Gastrocnemius medialis (tissue), 4 donors: ENCODE results near the gene RNF121. TPM values are rescaled to one million over a fixed set of nuclear protein-coding genes. Genes with fewer than 3 reads are reported as not detected.

Experiments used
- ATAC-seq, 2 donors: fragments of 150-250 bp; one replicate each; pipeline ENCODE4 v1.9.1; 2016
- DNase-seq, 2 donors: peaks; one replicate each; pipeline ENCODE4 v3.0.0-alpha.2; 2019
- H3K27ac ChIP-seq, 4 donors: fragments of 200-600 bp; sonication (generic); 1 replicate in 1 of 4; 2 replicates in 3 of 4; pipeline ENCODE4 v1.5.1; 2016 to 2018; ENCODE audit warnings: mild to moderate bottlenecking in 2 of 4, moderate library complexity in 1 of 4
- H3K27me3 ChIP-seq, 3 donors: fragments of 200-600 bp; sonication (generic) in 2 of 3; 1 replicate in 1 of 3; 2 replicates in 2 of 3; pipeline versions ENCODE4 v1.5.1 to v1.6.0; 2016 to 2019; ENCODE audit warnings: mild to moderate bottlenecking in 1 of 3, moderate library complexity in 1 of 3
- H3K36me3 ChIP-seq, 2 donors: fragments of 200-600 bp; sonication (generic) in 1 of 2; one replicate each; pipeline ENCODE4 v1.5.1; 2017 to 2018
- H3K4me1 ChIP-seq, 2 donors: fragments of 200-600 bp; sonication (generic) in 1 of 2; one replicate each; pipeline ENCODE4 v1.5.1; 2016 to 2017; ENCODE audit warnings: mild to moderate bottlenecking in 2 of 2
- H3K4me3 ChIP-seq, 4 donors: fragments of 200-600 bp; sonication (generic) in 3 of 4; 1 replicate in 1 of 4; 2 replicates in 3 of 4; pipeline ENCODE4 v1.5.1; 2016 to 2019; ENCODE audit warnings: mild to moderate bottlenecking in 2 of 4
- H3K9me3 ChIP-seq, 3 donors: fragments of 200-600 bp; sonication (generic) in 2 of 3; 1 replicate in 1 of 3; 2 replicates in 2 of 3; pipeline ENCODE4 v1.5.1; 2016 to 2019
- POLR2A ChIP-seq, 2 donors: fragments of 450-650 bp; IDR thresholded peaks; one replicate each; pipeline ENCODE4 v1.6.1; 2017; ENCODE audit warnings: antibody characterized with exemption in 2 of 2, mild to moderate bottlenecking in 2 of 2, moderate library complexity in 2 of 2
- in situ Hi-C, 4 donors: fragments of 200-750 bp; cut with MboI; loops; one replicate each; pipeline versions ENCODE4 v1.15.0 to v1.8.0; 2017; ENCODE audit warnings: low sequenced_read_pairs in 4 of 4
- intact Hi-C: fragments of 100-400 bp; cut with DNase I; formaldehyde crosslinking; loops from one replicate; pipeline ENCODE4 v1.15.1; 2023; ENCODE audit warnings: low total_unique reads
- total RNA-seq, 4 donors: library from RNA; depleted of rRNA; stranded (reverse); fragments of >200 nt; gene quantifications; one replicate each; pipeline versions ENCODE4 v1.1.0 to v1.2.3, GENCODE V29; 2016
- TF ChIP-seq, protein P1 (sequence below), 5 experiments: fragments of 450-650 bp in 3 of 5; fragments of 200-600 bp in 2 of 5; sonication (generic) in 2 of 5; IDR thresholded peaks in 4 of 5; conservative IDR thresholded peaks in 1 of 5; 1 replicate in 4 of 5; 2 replicates in 1 of 5; pipeline ENCODE4 v1.5.1; 2016 to 2019; ENCODE audit warnings: antibody characterized with exemption in 5 of 5, mild to moderate bottlenecking in 3 of 5, moderate library complexity in 3 of 5

RNF121 gene
- total RNA-seq, 4 donors from 2014 or later: 25.0 to 35.5 (median 26.7) TPM

DNA sequence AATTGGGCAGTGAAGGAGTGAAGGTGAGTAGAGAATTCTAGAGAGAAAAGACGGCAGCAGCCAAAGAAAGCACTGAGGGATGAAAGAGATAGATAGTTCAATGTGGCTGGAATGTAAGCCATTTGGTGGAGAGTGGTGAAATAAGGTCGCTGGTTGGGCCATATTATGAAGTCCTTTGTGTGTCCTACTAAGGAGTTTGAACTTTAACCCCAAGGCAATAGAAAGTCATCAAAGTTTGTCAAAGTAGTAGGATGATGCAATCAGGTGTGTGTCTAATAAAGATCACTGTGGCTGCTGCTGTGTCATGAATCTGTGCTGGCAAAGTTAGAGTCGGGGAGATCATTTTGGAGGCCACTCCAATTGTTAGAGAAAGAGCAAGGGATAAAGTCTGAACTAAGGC, 18.7 kb downstream of the RNF121 start:
- no peak overlapping the region for H3K4me3 ChIP-seq
- in situ Hi-C loops (no loop called here), intact Hi-C loops (no loop called here)
- H3K4me1 ChIP-seq: peaks cover 47 to 53% of the 10 kb centered on the region in 2 donors
- DNase-seq (no peak), ATAC-seq (peak in 1 of 2 donors; percentile 26)
- H3K27ac ChIP-seq: peak overlapping the region in 1 of 4 donors; percentile 43
- no peak for TF ChIP-seq POLR2A (IDR thresholded peaks at IDR 0.05)
- TF ChIP-seq, protein P1, sequence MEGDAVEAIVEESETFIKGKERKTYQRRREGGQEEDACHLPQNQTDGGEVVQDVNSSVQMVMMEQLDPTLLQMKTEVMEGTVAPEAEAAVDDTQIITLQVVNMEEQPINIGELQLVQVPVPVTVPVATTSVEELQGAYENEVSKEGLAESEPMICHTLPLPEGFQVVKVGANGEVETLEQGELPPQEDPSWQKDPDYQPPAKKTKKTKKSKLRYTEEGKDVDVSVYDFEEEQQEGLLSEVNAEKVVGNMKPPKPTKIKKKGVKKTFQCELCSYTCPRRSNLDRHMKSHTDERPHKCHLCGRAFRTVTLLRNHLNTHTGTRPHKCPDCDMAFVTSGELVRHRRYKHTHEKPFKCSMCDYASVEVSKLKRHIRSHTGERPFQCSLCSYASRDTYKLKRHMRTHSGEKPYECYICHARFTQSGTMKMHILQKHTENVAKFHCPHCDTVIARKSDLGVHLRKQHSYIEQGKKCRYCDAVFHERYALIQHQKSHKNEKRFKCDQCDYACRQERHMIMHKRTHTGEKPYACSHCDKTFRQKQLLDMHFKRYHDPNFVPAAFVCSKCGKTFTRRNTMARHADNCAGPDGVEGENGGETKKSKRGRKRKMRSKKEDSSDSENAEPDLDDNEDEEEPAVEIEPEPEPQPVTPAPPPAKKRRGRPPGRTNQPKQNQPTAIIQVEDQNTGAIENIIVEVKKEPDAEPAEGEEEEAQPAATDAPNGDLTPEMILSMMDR (IDR thresholded peaks at IDR 0.05 in 4 of 5, conservative IDR thresholded peaks at IDR 0.05 in 1 of 5): no peak
- no peaks in the 10 kb centered on the region for H3K9me3 ChIP-seq
- H3K36me3 ChIP-seq: no peaks in the 10 kb centered on the region
- H3K27me3 ChIP-seq: no peaks in the 10 kb centered on the region

DNA sequence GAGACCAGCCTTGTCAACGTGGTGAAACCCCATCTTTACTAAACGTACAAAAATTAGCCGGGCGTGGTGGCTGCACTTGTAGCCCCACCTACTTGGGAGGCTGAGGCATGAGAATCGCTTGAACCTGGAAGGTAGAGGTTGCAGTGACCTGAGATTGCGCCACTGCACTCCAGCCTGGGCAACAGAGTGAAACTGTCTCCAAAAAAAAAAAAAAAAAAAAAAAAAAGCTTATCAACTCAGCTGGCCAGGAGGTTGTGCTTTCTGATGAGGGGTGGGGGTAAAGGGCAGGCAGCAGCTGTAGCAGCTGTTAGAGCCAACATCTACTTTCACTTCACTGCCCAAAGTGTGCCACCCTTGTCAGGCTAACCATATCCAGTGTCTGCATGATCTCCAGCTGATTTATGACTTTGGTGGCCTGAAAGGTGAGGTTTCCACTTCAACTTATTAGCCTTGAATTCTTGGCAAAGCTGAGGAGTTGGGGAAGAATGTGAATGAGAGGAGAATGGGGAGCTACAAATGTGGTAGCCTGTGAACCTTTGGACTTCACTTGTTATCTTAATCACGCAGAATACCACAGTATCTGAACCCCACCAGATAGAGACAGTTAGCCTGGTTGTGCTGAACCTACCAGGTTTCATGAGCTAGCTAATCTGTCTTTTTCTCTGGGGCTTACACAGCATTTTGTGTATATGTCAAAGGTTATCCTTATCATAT, 19.6 kb downstream of the RNF121 start:
- in situ Hi-C loops (no loop called here), intact Hi-C loops (no loop called here)
- H3K4me3 ChIP-seq: no peak overlapping the region
- ATAC-seq (peak in 1 of 2 donors; percentile 71), DNase-seq (peak in 1 of 2 donors; percentile 25)
- peaks cover 45% of the 10 kb centered on the region in 2 donors for H3K4me1 ChIP-seq
- no peaks in the 10 kb centered on the region for H3K27me3 ChIP-seq
- no peaks in the 10 kb centered on the region for H3K36me3 ChIP-seq
- H3K27ac ChIP-seq: peak overlapping the region in 1 of 4 donors; percentile 43
- TF ChIP-seq, protein P1 (IDR thresholded peaks at IDR 0.05 in 4 of 5, conservative IDR thresholded peaks at IDR 0.05 in 1 of 5): no peak
- TF ChIP-seq POLR2A (IDR thresholded peaks at IDR 0.05): no peak
- H3K9me3 ChIP-seq: no peaks in the 10 kb centered on the region

DNA sequence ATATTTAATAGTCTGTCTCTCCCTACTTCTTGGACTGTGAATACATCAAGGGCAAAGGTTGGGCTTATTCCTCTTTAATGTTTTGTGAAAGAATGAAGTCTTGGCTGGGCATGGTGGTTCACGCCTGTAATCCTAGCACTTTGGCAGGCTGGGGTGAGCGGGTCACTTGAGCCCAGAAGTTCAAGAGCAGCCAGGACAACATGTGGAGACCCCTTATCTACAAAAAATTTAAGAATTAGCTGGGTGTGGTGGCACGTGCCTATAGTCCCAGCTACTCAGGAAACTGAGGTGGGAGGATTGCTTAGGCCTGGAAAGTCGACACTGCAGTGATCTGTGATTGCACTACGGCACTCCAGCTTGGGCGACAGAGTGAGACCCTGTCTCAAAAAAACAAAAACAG, 20.2 kb downstream of the RNF121 start:
- in situ Hi-C loops (no loop called here), intact Hi-C loops (no loop called here)
- no peaks in the 10 kb centered on the region for H3K27me3 ChIP-seq
- no peak overlapping the region for H3K4me3 ChIP-seq
- H3K36me3 ChIP-seq: no peaks in the 10 kb centered on the region
- TF ChIP-seq, protein P1 (IDR thresholded peaks at IDR 0.05 in 4 of 5, conservative IDR thresholded peaks at IDR 0.05 in 1 of 5): no peak
- TF ChIP-seq POLR2A (IDR thresholded peaks at IDR 0.05): no peak
- DNase-seq: no peak
- ATAC-seq: no peak
- no peaks in the 10 kb centered on the region for H3K9me3 ChIP-seq
- H3K4me1 ChIP-seq: peaks cover 46 to 49% of the 10 kb centered on the region in 2 donors
- H3K27ac ChIP-seq: peak overlapping the region in 1 of 4 donors; percentile 43

DNA sequence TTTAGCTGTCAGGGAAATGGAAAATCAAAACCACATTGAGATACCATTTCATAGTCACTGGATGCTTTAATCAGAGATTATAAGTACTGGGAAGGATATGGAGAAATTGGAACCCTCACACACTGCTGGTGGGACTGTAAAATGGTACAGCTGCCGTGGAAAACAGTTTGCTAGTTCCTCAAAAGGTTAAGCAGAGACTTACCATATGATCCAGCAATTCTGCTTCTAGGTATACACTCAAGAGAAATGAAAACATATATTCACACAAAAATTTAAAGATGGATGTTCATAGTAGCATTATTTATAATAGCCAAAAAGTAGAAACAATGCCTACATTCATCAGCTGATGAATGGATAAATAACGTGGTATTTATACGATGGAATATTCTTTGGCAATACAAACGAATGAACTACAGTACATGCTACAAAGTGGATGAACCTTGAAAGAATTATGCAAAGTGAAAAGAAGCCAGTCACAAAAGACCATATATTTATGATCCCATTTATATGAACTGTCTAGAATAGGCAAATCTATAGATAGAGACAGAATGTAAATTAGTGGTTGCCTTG, 23.0 kb downstream of the RNF121 start:
- Histone ChIP-seq H3K27me3 (no peaks in the 10 kb centered on the region), H3K4me3 (no peak overlapping the region), H3K9me3 (no peaks in the 10 kb centered on the region), H3K36me3 (no peaks in the 10 kb centered on the region), H3K27ac (no peak overlapping the region), H3K4me1 (peaks cover 49 to 50% of the 10 kb centered on the region in 2 donors)
- no peak for ATAC-seq
- intact Hi-C loops (no loop called here), in situ Hi-C loops (no loop called here)
- no peak for DNase-seq
- TF ChIP-seq, protein P1 (IDR thresholded peaks at IDR 0.05 in 4 of 5, conservative IDR thresholded peaks at IDR 0.05 in 1 of 5): no peak
- TF ChIP-seq POLR2A (IDR thresholded peaks at IDR 0.05): no peak
